Lung microvascular endothelial cell (primary cell): ENCODE measurements around the gene PPM1M. TPM values are rescaled to one million over a fixed set of nuclear protein-coding genes. Genes with fewer than 3 reads are reported as not detected.

Source experiments
- DNase-seq, 2 donors: peaks; one replicate each; pipeline versions ENCODE4 v3.0.0 to v3.0.0-alpha.2; 2010; ENCODE audit warnings: low read depth in 2 of 2
- total RNA-seq: library from RNA; depleted of rRNA; stranded (reverse); fragments of >200 nt; gene quantifications from 2 replicates; pipeline ENCODE4 v1.2.1, GENCODE V29; 2014

PPM1M gene
- total RNA-seq, 1 donor from 2014 or later, result 14.3 TPM

DNA sequence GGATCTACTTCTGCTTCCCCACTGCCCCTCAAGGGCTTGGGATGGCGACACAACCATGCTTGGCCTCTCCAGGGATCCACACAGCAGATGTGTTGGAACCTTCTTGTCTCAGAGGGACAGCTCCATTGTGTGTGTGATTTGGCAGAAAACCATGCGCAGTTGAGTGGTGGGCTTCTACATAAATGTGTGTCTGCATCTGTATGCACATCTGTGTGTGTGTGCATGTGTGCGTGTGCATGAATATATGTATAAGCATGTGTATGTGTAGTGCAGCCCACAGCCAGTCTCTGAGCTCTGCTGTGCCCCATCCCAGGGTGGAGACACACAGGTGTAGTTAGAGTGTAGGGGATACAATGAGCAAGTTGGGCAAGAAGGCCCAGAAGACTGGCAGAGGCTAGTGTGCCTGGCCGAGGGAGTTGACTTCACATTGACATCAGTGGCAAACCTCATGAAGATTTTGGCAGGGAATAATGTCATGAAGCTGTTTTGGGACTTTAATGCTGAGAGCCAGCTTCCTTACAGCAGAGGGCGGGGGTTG lies 50.2 kb downstream of the PPM1M start:
- DNase-seq, result no peak

DNA sequence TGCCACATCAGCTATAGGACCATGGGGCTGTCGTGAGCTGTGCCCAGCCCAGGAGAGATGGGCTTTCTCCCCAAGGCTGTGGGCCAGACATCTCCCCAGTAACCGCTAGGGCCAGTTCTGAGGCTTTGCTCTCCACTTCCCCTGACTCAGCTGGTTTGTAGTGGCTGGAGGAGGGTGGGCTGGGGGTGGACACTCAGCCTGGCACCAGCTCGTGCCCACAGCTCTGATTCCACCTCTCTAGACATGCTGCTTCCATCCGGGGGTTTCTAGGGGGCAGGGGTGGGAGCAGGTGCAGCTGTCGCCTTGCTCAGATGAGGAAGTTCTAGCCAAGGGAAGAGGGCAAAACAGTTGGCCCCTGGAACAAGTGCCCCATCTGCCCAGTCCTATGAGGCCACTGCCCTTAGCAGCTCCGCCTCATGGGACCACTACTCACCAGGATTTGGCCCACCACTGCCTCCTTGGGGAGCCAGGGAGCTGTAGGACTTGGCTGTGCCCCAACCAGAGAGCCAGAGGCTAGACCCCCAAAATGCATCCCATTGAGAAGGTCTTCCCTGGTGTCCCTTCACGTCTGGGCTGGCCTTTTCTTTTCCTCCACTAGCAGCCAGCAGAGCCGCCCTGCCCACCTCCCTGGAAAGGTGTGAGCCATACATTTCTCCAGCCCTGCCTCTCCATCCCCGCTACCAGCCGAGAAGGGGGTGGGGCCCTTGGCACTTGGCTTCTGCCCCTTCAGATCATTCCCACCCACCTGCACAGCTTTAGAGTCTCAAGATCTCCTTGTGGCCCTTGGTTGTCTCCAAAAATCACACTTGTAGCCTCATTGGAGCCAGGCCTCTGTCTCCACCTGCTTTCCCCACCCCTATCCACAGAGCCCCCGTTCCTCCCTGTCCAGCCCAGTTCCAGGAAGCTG lies 51.9 kb downstream of the PPM1M start:
- DNase-seq, result no peak

DNA sequence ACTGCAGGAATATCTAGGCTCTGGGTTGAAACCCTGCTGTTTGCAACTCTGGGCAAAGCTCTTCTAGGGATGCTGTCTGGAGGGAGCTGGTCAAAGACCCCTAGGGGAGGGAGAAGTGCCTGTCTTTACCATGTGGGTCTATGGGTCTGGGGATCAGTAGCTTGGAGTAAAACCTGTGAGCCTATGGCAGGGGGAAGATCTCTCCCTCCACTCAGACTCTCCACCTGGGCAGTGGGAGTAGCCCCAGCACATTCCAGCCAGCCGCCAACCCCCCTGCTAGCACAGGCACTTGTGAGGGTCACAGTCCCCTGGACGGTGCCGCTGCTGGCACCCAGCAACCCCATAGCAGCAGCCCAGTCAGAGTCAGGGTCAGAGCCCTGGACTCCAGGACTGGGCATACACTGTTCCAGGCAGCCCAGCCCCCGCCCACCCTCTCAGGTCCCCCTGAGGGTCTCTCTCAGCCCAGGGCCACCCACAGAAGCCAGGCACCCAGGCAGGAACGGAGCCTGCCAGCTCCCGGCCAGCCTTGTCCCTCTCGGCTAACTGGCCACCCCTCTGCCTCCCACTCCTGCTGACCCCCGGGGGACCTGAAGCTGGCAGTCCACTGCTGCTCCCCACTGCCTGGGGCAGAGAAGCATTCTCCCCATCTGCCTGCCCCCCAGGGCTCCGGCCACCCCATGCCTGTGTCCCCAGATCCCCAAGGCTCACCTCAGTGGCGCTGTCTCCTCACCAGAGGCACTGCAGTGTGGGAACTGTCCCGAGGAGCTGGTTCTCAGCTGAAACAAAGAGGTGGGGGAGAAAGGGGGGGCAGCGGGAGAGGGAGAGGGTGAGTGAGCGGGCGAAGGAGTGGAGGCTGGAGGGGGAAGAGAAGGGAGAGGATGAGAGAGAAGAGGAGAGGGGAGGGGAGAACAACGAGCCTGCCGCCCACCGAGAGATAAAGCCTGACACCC lies 52.9 kb downstream of the PPM1M start:
- DNase-seq, result no peak

DNA sequence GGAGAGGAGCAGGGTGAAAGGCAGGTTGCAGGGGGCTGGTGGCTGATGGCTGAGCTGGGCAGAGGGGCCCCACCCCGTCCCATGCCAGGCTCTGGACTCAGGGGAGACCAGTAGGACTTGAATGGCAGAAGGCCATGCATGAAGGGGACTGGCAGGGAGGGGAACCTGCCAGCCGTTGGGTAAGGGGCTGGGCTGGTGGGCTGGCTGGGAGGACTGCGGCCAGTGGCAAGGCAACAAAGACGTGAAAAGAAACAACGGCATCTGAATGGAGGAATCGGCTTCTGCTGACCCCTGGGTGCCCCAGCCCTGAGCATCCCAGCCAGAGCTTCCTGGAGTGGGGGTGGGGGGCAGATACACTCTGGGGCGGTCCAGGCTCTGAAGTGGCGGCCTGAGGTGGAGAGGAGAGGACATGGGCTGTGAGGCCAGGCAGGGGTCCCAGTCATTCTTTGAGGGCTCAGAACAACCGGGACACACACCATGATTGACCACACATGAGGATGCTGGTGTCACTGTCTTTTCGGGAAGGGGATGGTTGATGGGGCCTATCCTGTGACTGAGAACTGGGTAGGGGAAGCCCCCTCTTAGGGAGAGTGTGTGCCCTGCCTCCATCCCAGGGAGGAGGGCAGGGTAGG lies 53.8 kb downstream of the PPM1M start:
- no peak for DNase-seq

Other genes with a start within 250 kb of the PPM1M start
- 760 and 1,004 TPM in 2 replicates for gene RPL29, start 249.9 kb upstream of the PPM1M start, total RNA-seq
- 5.4 and 6.2 TPM in 2 replicates for gene DUSP7, start 189.2 kb upstream of the PPM1M start, total RNA-seq
- 4.0 and 8.7 TPM in 2 replicates for gene POC1A, start 91.3 kb upstream of the PPM1M start, total RNA-seq
- 28.4 and 35.5 TPM in 2 replicates for gene ALAS1, start 47.6 kb upstream of the PPM1M start, total RNA-seq
- not detected in 2 replicates for gene TLR9, start 20.1 kb upstream of the PPM1M start, total RNA-seq
- gene TWF2, start 6.6 kb upstream of the PPM1M start, total RNA-seq, result 74.6 and 102 TPM in 2 replicates
- 70.0 and 78.8 TPM in 2 replicates for gene WDR82, start 32.9 kb downstream of the PPM1M start, total RNA-seq
- 18.1 and 21.1 TPM in 2 replicates for gene GLYCTK, start 42.1 kb downstream of the PPM1M start, total RNA-seq
- gene DNAH1, start 70.6 kb downstream of the PPM1M start, total RNA-seq, result 1.1 and 2.6 TPM in 2 replicates
- 66.7 and 84.7 TPM in 2 replicates for gene BAP1, start 164.2 kb downstream of the PPM1M start, total RNA-seq
- gene PHF7, start 164.9 kb downstream of the PPM1M start, total RNA-seq, result 3.1 and 3.6 TPM in 2 replicates
- gene SEMA3G, start 199.3 kb downstream of the PPM1M start, total RNA-seq, result 12.9 and 30.5 TPM in 2 replicates
- 0.22 TPM in 1 of 2 replicates, not detected in the other for gene TNNC1, start 208.3 kb downstream of the PPM1M start, total RNA-seq
- gene NISCH, start 209.8 kb downstream of the PPM1M start, total RNA-seq, result 26.2 and 38.1 TPM in 2 replicates
- 136 and 224 TPM in 2 replicates for gene STAB1, start 249.6 kb downstream of the PPM1M start, total RNA-seq